DND-41 (cell line): ENCODE data around the gene SFRP4.

Source experiments
- EZH2 ChIP-seq: IDR thresholded peaks from 3 replicates; pipeline ENCODE4 v1.6.1; 2012; ENCODE audit warnings: borderline replicate concordance, low read depth, mild to moderate bottlenecking, moderate library complexity, low read length, inconsistent platforms; ENCODE audit not compliant: severe bottlenecking
- TF ChIP-seq, protein P1 (sequence below): IDR thresholded peaks from 2 replicates; pipeline ENCODE4 v1.5.1; 2012; ENCODE audit warnings: borderline replicate concordance, low read length, moderate library complexity, mild to moderate bottlenecking; ENCODE audit not compliant: poor library complexity, severe bottlenecking; ENCODE audit errors: extremely low read depth

DNA sequence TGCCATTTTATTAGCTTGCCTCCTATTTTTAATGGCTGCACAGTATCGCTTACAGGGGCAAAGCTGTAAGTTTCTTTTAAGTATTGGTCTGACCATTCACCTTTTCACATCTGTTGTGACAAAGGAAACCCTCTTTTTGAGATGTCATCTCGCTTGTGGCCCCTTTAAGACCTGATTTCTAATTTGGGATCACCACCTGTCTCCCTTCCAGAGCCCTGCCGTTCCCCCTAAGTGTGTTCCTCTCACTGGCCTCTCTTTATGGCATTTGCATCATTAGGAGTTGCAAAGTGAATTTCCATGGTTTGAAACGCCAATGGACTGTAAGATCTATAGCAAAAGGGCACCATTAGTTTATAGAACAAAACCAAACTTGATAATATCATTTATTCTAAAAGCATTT, 5.3 kb upstream of the SFRP4 start:
- TF ChIP-seq, protein P1, sequence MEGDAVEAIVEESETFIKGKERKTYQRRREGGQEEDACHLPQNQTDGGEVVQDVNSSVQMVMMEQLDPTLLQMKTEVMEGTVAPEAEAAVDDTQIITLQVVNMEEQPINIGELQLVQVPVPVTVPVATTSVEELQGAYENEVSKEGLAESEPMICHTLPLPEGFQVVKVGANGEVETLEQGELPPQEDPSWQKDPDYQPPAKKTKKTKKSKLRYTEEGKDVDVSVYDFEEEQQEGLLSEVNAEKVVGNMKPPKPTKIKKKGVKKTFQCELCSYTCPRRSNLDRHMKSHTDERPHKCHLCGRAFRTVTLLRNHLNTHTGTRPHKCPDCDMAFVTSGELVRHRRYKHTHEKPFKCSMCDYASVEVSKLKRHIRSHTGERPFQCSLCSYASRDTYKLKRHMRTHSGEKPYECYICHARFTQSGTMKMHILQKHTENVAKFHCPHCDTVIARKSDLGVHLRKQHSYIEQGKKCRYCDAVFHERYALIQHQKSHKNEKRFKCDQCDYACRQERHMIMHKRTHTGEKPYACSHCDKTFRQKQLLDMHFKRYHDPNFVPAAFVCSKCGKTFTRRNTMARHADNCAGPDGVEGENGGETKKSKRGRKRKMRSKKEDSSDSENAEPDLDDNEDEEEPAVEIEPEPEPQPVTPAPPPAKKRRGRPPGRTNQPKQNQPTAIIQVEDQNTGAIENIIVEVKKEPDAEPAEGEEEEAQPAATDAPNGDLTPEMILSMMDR: no peak
- TF ChIP-seq EZH2: no peak
